Epithelial cell of proximal tubule (primary cell): ENCODE results near the gene SUN2. TPM values are rescaled to one million over a fixed set of nuclear protein-coding genes. Genes with fewer than 3 reads are reported as not detected.

Source experiments
- total RNA-seq: library from RNA; depleted of rRNA; stranded (reverse); fragments of >200 nt; gene quantifications from 2 replicates; pipeline ENCODE4 v1.2.3, GENCODE V29; 2015

Gene SUN2
- total RNA-seq, 1 donor from 2014 or later: 88.2 TPM

Other genes with a start within 250 kb of the SUN2 start
- gene DDX17, start 249.7 kb downstream of the SUN2 start, total RNA-seq: 186 and 275 TPM in 2 replicates
- gene DMC1, start 185.8 kb downstream of the SUN2 start, total RNA-seq: 4.4 and 6.3 TPM in 2 replicates
- 1.0 and 2.0 TPM in 2 replicates for gene FAM227A, start 99.6 kb downstream of the SUN2 start, total RNA-seq
- gene CBY1, start 99.4 kb downstream of the SUN2 start, total RNA-seq: 26.1 and 28.9 TPM in 2 replicates
- 67.6 and 99.6 TPM in 2 replicates for gene TOMM22, start 74.0 kb downstream of the SUN2 start, total RNA-seq
- gene JOSD1, start 55.1 kb downstream of the SUN2 start, total RNA-seq: 70.9 and 89.6 TPM in 2 replicates
- 27.8 and 36.2 TPM in 2 replicates for gene GTPBP1, start 50.1 kb downstream of the SUN2 start, total RNA-seq
- 12.2 and 19.9 TPM in 2 replicates for gene DNAL4, start 38.1 kb upstream of the SUN2 start, total RNA-seq
- 0.58 and 0.72 TPM in 2 replicates for gene NPTXR, start 88.0 kb upstream of the SUN2 start, total RNA-seq
- gene CBX6, start 116.2 kb upstream of the SUN2 start, total RNA-seq: 36.7 and 43.5 TPM in 2 replicates
- gene APOBEC3A, start 201.6 kb upstream of the SUN2 start, total RNA-seq: 0.12 and 0.43 TPM in 2 replicates
- gene APOBEC3B, start 226.3 kb upstream of the SUN2 start, total RNA-seq: 67.3 and 68.1 TPM in 2 replicates